HG03354 (cell line): Measurements from ENCODE around the gene NETO2.
"Not testable (repeated sequence)": the region's sequence is repeated elsewhere in the genome, so short reads cannot be mapped to it uniquely, and the experiment has no call there.

ENCODE experiments used
- ATAC-seq: cut with Tn5 transposase; IDR thresholded peaks from one replicate; pipeline ENCODE4 v1.9.1; 2021; ENCODE audit warnings: mild to moderate bottlenecking; ENCODE audit not compliant: unreplicated experiment, poor library complexity, severe bottlenecking

Gene NETO2

DNA sequence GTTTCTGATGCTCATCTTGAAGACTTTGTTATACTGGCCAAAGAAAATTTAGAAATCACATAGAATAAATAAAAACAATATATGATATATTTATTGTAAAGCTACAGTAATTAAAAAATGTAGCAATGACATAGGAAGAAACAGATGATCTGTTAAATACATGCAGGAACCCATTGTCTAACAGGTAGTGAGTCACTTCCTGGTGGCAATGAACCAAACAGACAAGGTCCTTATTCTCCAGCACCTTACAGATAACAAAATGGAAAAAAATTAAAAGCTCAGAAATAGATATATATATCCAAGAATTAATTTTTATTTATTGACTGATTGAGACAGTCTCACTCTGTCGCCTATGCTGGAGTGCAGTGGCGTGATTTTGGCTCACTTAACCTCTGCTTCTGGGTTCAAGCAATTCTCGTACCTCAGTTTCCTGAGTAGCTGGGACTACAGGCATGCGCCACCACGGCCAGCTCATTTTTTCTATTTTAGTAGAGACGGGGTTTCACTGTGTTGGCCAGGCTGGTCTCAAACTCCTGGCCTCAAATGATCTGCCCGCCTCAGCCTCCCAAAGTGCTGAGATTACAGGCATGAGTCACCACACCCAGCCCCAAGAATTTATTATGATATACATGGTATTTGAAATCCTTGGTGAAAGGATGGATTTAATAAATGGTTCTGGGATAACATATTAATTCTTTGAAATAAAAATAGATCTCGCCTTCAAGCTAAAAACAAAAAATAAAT, 7.5 kb downstream of the NETO2 start:
- ATAC-seq: no peak

DNA sequence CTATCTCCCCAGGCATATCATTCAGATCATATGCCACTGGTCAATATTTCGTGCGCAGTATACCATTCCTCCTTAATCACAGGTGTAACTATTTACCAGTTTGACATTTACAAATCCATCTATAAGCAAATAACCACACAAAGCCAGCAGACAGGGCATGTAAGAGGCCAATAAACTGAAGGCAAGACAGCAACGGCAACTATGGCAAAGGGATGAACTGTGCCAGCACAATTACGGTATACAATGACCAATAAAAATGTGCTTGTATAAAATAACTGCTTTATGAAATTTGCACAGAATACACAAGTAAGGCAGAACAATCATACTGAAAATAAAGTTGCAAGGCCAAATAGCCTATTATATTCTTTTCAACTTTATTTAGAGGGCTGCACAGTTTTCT, 9.2 kb downstream of the NETO2 start:
- no peak for ATAC-seq

DNA sequence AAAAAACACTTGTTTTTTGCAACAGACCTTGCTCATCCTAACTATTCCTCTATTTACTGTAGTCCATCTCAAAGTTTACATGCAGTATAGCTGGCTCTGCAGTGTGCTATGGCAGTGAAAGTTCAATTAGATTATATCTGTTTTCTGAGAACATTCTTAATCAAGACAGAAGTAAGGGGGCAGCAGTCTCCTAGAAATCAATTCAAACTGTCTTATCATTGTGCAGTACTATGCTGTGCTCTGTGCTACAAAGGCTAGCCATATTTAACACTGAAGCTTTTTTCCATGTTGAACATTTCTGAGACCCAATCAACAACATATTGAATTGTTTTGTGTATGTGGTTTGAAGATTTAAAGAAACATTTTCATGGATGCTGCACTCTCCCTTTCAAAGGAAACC, 11.4 kb downstream of the NETO2 start:
- no peak for ATAC-seq

DNA sequence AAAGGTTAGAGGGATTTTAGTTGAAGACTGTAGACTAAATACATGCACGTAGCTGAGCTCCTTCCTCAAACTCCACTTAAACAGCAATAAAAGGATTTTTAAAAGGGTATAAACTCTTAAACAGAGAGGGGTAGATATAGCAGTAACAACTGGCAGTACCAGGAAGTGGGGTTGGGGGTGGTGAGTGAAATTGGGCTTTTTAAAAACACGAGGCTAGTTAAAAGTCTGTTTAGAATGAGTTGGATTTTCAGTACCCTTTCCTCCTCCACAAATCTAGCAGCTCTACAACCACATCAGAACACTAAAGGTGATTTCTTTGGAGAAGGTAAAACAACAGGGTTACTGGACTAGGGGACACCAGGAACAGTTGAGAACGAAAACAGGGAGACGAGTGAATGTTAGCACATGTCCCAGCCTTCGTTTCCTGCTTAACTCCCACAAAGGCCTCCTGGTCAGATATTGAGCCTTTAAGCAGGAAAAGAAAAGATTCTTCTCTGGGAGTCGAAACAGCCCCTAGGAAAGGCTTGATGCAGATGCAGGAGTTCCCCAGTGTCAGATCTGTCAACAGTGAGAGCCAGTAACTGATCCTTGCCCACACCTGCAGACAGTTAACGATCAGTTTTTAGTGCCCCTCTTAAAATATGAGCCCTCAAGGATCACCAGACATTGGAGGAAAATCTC, 13.8 kb downstream of the NETO2 start:
- no peak for ATAC-seq

DNA sequence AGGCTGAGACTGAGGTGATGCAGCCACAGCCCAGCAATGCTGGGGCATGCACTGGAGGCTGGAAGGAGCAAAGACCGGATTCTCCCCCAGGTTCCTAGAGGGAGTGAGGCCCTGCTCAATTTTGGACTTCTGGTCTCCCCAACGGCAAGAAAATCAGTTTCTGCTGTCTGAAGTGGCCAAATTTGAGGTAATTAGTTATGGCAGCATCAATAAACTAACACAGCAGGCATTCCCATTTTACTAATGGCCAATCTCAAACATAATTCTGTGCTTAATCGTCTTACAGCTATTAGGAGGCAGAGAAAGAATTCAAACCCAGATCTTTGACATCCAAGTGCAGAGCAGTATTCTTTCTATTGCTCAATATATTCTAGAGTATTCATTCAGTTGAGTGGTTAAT, 16.2 kb downstream of the NETO2 start:
- ATAC-seq: no peak

DNA sequence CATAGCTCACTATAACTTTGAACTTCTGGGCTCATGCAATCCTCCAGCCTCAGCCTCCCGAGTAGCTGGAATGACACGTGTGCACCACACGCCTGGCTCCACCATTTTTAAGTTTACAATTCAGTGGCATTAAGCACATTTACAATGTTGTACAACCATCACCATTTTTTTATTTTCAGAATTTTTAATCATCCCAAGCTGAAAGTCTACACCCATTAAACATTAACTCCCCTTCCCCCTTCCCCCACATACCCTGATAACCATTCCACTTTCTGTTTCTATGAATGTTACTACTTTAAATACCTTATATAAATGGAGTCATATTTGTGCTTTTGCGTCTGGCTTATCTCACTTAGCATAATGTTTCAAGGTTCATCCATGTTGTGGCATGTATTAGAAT, 18.0 kb downstream of the NETO2 start:
- ATAC-seq: no peak

DNA sequence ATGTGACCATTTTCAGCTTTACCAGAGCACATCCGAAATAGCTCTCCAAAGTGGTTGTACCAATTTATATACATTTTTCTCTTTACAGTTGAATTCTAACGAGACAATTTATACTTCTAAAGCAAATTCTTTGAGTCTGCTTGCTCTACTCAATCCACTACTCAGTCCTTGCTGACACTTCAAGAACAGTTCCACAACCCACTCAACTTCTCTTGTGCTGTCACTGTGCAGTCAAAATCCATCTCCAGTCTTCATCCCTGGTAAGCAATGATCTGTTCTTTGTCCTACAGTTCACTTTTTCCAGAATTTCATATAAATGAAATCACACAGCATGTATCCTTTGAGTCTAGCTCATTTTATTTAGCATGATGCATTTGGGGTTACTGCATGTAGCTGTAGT, 30.6 kb downstream of the NETO2 start:
- no peak for ATAC-seq

DNA sequence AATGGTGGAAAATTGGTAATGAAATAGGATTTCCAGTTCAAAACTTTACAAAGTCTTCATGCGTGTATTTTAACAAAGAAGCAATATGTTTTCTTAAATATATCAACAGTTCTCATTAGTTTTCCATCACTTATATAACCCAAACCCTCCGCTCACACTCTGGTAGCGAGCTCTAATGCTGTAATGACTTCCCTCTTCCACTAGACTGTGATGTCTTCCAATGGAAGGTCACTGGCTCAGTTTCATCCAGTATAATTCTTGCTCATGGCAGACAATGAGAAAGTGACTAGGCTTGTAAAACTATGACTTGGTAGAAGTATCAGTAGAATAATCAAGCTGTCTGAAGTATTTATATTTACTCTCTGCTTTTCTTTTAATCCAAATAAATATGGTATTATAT, 32.8 kb downstream of the NETO2 start:
- no peak for ATAC-seq

DNA sequence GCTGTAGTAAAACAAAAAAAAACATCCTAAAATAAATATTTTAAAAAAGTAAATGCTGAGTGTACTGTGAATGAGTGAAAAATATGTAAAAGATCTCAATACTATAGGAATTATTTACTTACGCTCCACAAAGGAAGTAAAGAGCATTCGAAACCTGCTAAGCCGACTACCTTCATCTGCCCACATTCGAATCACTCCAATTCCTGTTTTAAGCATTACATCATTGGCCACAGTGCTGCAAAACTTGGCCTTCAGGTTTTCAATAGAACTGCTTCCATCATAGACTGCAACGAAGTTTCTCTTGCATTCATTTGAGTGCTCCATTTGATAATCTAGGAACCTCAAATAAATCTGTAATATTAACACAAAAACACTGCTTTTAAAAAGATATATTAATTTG, 34.4 kb downstream of the NETO2 start:
- no peak for ATAC-seq

DNA sequence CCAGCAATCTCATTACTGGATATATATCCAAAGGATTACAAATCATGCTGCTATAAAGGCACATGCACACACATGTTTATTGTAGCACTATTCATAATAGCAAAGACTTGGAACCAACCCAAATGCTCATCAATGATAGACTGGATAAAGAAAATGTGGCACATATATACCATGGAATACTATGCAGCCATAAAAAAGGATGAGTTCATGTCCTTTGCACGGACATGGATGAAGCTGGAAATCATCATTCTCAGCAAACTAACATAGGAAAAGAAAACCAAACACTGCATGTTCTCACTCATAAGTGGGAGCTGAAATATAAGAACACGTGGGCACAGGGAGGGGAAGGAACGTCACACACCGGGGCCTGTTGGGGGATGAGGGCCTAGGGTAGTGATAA, 40.8 kb downstream of the NETO2 start:
- ATAC-seq: not testable (repeated sequence)

DNA sequence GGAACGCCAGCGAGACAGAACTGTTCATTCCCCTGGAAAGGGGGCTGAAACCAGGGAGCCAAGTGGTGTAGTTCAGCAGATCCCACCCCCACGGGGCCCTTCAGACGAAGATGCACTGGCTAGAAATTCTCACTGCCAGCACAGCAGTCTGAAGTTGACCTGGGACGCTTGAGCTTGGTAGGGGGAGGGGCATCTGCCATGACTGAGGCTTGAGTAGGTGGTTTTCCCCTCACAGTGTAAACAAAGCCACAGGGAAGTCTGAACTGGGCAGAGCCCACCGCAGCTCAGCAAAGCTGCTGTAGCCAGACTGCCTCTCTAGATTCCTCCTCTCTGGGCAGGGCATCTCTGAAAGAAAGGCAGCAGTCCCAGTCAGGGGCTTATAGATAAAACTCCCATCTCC, 46.6 kb downstream of the NETO2 start:
- ATAC-seq: not testable (repeated sequence)

DNA sequence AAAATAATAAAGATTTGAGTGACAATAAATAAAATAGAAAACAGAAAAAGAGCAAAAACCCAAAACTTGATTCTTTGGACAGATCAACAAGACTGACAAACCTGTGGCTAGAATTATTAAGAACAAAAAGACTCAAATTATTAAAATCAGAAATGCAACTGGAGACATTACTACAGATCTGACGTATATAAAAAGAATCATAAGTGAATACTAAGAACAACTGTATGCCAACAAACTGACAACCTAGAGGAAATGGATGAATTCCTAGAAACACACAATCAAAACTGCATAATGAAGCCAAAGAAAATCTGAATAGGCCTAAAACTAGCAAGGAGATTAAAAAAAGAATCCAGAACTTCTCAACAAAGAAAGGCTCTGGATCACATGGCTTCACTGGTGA, 47.4 kb downstream of the NETO2 start:
- no peak for ATAC-seq

DNA sequence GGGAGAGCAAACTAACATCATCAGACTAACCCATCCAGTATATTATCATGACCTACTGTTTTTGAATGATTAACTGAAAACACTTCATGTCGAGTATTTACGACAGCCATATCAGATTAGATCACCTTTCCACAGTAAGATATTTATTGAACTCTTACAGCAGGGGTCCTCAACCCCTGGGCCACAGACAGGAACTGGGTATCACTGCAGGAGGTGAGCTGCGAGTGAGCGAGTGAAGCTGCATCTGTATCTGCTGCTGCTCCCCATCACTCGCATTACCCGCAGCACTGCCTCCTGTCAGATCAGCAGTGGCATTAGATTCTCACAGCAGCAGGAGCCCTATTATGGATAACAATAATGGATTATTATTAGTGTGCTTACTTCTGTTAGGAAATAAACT, 59.5 kb downstream of the NETO2 start:
- no peak for ATAC-seq

DNA sequence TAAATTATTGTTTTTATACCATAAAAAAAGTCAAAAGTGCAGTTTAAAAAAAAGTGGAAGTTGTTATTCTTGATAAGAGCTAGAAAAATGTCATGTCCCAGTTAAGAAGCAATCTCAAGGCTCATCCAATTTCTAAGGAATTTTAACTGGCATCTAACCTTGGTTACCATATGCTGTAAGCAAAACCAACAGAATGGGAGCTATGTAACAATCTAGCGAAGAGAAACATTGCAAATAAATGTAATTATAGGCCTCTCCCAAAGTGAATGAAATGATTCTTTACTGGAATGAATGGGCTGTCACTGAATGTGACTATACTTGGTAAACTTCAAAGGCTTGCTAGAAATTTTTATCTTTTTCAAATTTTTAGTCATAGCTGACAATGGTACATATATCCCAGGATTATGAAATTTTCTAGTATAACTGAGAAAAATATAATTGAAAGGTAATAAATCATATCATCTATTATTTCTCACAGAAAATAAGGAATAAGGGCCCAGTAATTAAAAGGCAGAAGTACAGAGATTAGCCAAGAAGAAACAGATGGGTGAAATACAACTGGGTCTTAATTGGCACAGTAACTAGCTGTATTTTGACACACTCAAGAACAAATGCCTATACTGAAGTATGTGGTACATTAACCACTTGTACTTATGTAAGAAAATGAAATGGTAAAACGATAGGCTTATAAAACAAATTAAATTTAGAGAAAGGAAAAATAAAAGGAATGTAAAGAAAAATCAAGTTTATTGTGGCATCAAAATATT, 61.5 kb downstream of the NETO2 start:
- no peak for ATAC-seq

DNA sequence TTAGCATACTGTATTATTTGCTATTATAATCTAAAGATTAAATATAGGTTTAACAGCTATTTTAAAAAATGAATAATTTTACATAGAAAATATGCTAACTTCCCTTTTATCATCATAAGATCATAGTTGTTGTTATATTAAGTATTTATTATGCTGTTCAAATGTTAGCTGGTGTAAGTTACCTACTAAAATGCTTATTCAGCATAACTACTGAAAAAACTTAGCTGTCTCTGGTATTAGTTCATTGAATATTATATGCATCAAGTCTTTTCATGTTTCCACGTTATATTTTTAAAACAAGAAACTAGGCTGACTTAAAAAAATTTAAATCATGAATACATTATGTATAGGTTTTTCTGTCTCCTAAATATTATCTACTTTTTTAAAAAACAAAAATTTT, 62.6 kb downstream of the NETO2 start:
- no peak for ATAC-seq

DNA sequence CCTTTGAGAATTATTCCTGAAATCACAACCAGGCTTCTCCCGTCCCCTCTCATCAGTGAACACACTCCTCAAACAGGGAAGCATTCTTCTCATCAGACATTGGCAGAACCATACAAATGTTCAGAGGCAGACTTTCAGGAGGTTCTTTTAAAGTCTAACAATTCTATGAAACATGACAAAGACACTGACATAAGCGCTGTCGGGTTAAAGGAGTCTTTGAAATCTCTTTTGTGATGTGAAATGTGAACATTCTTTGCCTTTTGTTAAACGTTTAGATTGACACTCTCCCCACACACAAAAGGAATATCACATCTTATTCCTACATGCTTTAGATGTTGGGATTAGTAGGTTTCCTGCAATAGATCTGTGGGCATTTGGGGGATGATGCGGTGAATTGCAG, 63.9 kb downstream of the NETO2 start:
- no peak for ATAC-seq

DNA sequence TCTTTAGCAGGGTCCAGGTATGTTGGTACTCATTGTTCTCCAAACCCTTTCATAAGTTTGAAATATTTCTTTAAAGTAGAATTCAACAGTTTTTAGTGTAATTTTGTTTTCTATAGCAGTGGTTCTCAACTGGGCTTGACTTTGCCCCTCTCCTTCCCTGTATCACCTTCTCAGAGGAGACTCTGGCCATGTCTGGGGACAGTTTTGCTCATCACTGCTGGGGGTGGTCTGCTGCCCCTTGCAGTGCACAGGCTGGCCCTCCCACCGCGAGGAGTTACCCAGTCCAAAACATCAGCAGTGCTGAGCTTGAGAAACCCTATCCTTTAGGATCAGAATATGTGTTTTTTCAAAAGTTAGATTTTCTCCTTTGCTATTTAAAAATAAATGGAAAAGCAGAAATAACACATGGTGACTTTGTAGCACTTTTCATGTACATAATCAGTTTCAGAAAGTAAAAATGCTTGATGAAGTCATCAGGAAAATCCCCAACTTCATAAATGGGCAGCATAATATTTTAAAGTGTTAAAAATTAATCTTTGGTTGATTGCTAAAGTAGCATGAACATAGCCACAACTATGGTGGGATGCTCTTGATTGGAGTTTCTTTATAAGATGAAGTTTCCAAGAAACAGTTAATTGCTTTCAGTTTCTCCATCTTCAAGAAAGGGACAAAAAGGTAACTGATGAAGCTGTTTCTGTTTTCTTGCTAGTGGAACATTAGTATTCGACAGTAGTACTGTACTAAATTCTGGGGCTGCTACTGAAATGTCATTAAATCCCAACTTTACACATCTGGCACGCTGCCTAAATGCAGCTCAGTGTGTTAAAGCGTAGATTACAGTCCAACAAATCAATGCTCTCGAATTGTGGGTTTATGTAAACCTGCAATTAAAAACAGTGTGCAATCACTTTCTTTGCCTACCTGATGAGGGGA, 70.3 kb downstream of the NETO2 start:
- peak; percentile 49 for ATAC-seq

DNA sequence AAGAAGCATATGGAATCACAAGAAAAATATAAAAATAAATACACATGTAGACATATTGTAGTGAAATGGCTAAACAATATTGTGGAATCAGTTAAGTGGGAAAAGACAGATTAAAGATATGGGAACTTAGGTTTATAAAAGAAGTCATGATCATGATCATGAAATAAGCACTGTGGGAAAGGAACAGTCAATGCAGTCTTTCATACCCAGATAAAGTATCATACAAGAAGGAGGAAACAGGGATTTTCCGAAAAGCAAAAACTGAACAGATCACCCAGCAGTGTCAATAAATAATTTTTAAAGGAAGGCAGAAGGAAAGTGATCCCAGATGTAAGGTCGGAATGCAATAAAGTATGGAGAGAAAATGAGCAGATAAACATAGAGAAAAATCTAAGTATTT, 71.6 kb downstream of the NETO2 start:
- ATAC-seq: no peak

DNA sequence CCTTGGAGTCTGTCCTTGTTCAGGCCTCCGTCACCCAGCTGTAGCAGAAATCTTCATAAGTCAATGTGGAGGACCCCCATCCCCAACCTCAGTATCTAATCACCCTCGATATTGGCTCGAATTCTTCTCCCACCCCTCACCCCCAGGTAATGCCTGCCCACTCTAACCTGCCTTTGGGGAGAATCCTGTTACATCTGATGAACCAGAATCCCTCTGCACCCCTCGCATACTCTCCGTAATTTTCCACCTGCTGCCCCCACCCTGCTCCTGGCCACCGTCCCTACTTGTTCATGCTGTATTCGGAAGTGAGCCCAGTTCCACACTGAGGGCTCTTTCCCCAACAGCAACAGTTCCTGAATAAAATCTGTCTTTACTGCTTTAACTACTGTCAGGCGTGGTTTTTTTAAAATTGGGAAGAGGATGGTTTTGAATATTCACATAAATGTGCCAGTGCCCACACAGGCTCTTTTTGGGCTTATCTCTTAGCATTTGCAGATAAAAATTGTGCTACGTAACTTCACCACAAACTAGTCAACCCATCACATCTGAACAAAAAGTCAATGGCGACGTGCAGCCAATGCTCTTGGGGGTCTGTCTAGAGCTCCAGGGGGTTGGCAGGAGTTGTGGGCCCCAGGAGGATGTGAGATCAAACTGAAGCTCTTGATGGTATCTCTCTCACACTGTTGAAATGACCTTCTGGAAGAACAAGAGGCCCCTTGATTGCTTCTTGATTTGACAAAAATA, 73.7 kb downstream of the NETO2 start:
- no peak for ATAC-seq
